NT2/D1 (cell line): ENCODE measurements around the gene AP2A2.

Experiments
- YY1 ChIP-seq: IDR thresholded peaks from 2 replicates; pipeline ENCODE4 v1.6.1; 2011; ENCODE audit not compliant: insufficient read length, insufficient read depth
- ZNF274 ChIP-seq: IDR thresholded peaks from 2 replicates; pipeline ENCODE4 v1.6.1; 2011; ENCODE audit warnings: mild to moderate bottlenecking, low read depth, low read length

- TF ChIP-seq YY1: no peak
- TF ChIP-seq ZNF274: no peak
Measured at GRCh38 chr11:963852-964251, 38.2 kb downstream of the AP2A2 start.
